ENCODE results near the gene RET. TPM values are rescaled to one million over a fixed set of nuclear protein-coding genes. Genes with fewer than 3 reads are reported as not detected.

Gene RET
- total and polyA plus RNA-seq, 2 of the 8 experiments (the other 6 are each of a cell fraction or from before 2014, with no cell fraction given) = 6.7 to 8.4 TPM

DNA sequence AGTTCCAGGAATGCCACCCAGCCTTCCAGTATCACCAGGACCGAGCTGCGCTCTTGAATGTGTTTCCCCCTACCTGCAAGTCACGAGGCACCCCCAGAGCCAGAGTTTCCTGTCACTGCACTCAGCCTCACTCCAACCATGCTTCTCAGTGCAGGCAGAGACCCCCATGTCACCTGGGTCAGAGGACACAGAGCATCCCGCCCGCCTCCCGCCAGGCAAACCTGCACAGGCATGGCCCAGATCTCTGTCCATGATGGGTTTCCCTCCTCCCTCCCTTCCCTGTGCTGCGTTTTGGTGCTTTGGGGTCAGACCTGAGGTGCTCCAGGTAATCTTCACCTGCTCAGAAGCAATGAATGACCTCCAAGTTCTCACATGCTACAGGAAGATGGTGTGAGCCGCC, 3.1 kb upstream of the RET start:
- Histone ChIP-seq H2BK12ac (ENCODE audit: low read depth, low read length) (no peak overlapping the region), H3K18ac (ENCODE audit: extremely low read depth, low read length) (no peak overlapping the region), H3K9ac (replicated peaks in 1 of 4; ENCODE audit: extremely low read depth in 1 of 4, low read depth in 3 of 4, low read length in 3 of 4) (no peak overlapping the region), H2BK15ac (ENCODE audit: low read length) (peak overlapping the region; percentile 46; the same call in 1 of the 2 replicates), H3K4me3 (ENCODE audit: extremely low read depth in 1 of 4, insufficient read depth in 2 of 4, low read depth in 3 of 4, low read length in 4 of 4) (no peak overlapping the region), H3K79me1 (ENCODE audit: low read depth, low read length) (no peaks in the 10 kb centered on the region; the same call in 1 of the 2 replicates), H2BK5ac (ENCODE audit: low read depth, low read length) (no peak overlapping the region), H3K4me2 (ENCODE audit: insufficient read depth in 1 of 2, low read depth in 2 of 2, low read length in 2 of 2) (no peak overlapping the region), H3K4ac (replicated peaks; ENCODE audit: insufficient read length, low read depth, low read length) (no peak overlapping the region), H3K9me3 (ENCODE audit: insufficient read depth in 2 of 2, low read depth in 1 of 2, low read length in 1 of 2) (no peaks in the 10 kb centered on the region), H2AFZ (ENCODE audit: low read length) (no peak overlapping the region), H4K20me1 (replicated peaks in 1 of 2; ENCODE audit: control insufficient read depth in 1 of 2, insufficient read depth in 2 of 2, low read length in 2 of 2) (peaks cover 5 to 7% of the 10 kb centered on the region in 2 experiments), H4K91ac (replicated peaks; ENCODE audit: insufficient read length, low read length) (no peak overlapping the region), H4K8ac (ENCODE audit: extremely low read depth, insufficient read depth, low read length) (no peak overlapping the region), H3K27me3 (replicated peaks in 1 of 4; ENCODE audit: control insufficient read depth in 3 of 4, extremely low read depth in 1 of 4, insufficient read depth in 3 of 4, low read length in 3 of 4) (peaks cover 11 to 35% (median 29%) of the 10 kb centered on the region in 4 experiments), H2AK5ac (ENCODE audit: low read depth, low read length) (no peak overlapping the region), H4K5ac (ENCODE audit: insufficient read length, low read depth, low read length) (no peak overlapping the region), H2BK20ac (ENCODE audit: low read length) (no peak overlapping the region), H3K56ac (replicated peaks; ENCODE audit: insufficient read length, low read depth, low read length) (no peak overlapping the region), H2BK120ac (replicated peaks; ENCODE audit: low read depth, low read length) (no peak overlapping the region), H3K27ac (ENCODE audit: low read depth, low read length) (no peak overlapping the region), H3K14ac (ENCODE audit: insufficient read length) (no peak overlapping the region), H3K23ac (ENCODE audit: insufficient read length) (no peak overlapping the region), H3K23me2 (ENCODE audit: low read depth, low read length) (peaks cover 11% of the 10 kb centered on the region; the same call in 1 of the 2 replicates), H3K79me2 (ENCODE audit: control insufficient read depth in 1 of 2, insufficient read depth in 2 of 2, low read length in 2 of 2) (no peaks in the 10 kb centered on the region), H3K4me1 (replicated peaks in 1 of 4; ENCODE audit: control insufficient read depth in 3 of 4, insufficient read depth in 4 of 4, low read length in 3 of 4) (peaks cover 0 to 10% (median 3%) of the 10 kb centered on the region in 4 experiments; a peak in 3 of 7 replicates), H3K36me3 (ENCODE audit: control insufficient read depth in 2 of 4, insufficient read depth in 4 of 4, low read length in 3 of 4) (no peaks in the 10 kb centered on the region)
- no peak for FAIRE-seq
- WGBS, 2 experiments (ENCODE audit: extremely low coverage in 1 of 2, insufficient coverage in 1 of 2, insufficient read length in 1 of 2, insufficient replicate concordance in 2 of 2, low coverage in 1 of 2, low lambda C conversion rate in 2 of 2, missing lambda C conversion rate in 1 of 2) = 77% methylated on average over 7 of the region's 8 CpGs; no CpG with 5 or more reads in 1 of the 2 experiments
- CTCF ChIA-PET (ENCODE audit: partially characterized antibody) = interaction anchor here (1.1 to 1.4 kb wide), 3 partner anchors 86 to 208 kb away, joined by 3 to 4 read pairs (median 3); no protein-coding TSS in a partner anchor
- POLR2A ChIA-PET (ENCODE audit: partially characterized antibody) = no interaction called here
- DNase-seq (ENCODE audit: low read depth in 1 of 2, low spot score in 2 of 2) = no peak
- TF ChIP-seq POLR2A (IDR thresholded peaks at IDR 0.05; ENCODE audit: control extremely low read depth in 1 of 2, low read depth in 2 of 2, low read length in 2 of 2) (no peak), KDM4A (IDR thresholded peaks at IDR 0.05; ENCODE audit: low read depth, low read length, severe bottlenecking) (no peak), RXRA (IDR thresholded peaks at IDR 0.05; ENCODE audit: insufficient read depth, low read depth, low read length) (no peak), CEBPB (IDR thresholded peaks at IDR 0.05; ENCODE audit: low read depth, low read length) (no peak), JUN (IDR thresholded peaks at IDR 0.05; ENCODE audit: low read depth, low read length) (no peak), CREB1 (IDR thresholded peaks at IDR 0.05) (no peak), BACH1 (IDR thresholded peaks at IDR 0.05; ENCODE audit: low read length) (no peak), ASH2L (IDR thresholded peaks at IDR 0.05; ENCODE audit: low read length) (no peak), YY1 (IDR thresholded peaks at IDR 0.05; ENCODE audit: low read depth, low read length) (no peak), RBBP5 (IDR thresholded peaks at IDR 0.05; ENCODE audit: borderline replicate concordance, low read depth, low read length) (no peak), POU5F1 (IDR thresholded peaks at IDR 0.05; ENCODE audit: low read depth, low read length) (no peak), NRF1 (IDR thresholded peaks at IDR 0.05; ENCODE audit: low read depth, low read length) (no peak), SP1 (IDR thresholded peaks at IDR 0.05; ENCODE audit: low read depth, low read length) (no peak), SUZ12 (IDR thresholded peaks at IDR 0.05; ENCODE audit: low read length) (no peak)
- TF ChIP-seq, protein P1, sequence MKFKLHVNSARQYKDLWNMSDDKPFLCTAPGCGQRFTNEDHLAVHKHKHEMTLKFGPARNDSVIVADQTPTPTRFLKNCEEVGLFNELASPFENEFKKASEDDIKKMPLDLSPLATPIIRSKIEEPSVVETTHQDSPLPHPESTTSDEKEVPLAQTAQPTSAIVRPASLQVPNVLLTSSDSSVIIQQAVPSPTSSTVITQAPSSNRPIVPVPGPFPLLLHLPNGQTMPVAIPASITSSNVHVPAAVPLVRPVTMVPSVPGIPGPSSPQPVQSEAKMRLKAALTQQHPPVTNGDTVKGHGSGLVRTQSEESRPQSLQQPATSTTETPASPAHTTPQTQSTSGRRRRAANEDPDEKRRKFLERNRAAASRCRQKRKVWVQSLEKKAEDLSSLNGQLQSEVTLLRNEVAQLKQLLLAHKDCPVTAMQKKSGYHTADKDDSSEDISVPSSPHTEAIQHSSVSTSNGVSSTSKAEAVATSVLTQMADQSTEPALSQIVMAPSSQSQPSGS (IDR thresholded peaks at IDR 0.05; ENCODE audit: low read length) = no peak

Measured in H1 (cell line).